Head of caudate nucleus (tissue), 42 donors: Measurements from ENCODE around the gene CLVS2.

ENCODE experiments used
- DNase-seq, 42 donors: peaks; one replicate each; pipeline versions ENCODE4 v3.0.0 to v3.0.0-alpha.2; 2020 to 2021; ENCODE audit warnings: mixed read lengths in 7 of 42
- intact Hi-C: fragments of 100-400 bp; cut with DNase I; formaldehyde crosslinking; loops from one replicate; pipeline ENCODE4 v1.15.0; 2022

The CLVS2 gene

DNA sequence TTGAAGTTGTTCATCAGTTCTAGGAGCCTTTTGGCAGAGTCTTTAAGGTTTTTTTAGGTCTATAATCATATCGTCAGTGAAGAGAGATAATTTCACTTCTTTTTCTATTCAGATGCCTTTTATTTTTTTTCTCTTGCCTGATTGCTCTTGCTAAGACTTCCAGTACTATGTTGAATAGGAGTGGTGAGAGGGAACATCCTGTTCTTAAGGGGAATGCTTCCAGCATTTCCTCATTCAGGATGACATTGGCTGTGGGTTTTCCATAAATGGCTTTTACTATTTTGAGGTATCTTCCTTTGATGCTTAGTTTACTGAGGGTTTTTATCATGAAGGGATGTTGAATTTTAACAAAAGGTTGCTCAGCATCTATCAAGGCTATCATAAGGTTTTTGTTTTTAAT lies 109.5 kb downstream of the CLVS2 start:
- intact Hi-C loops: no loop called here
- no peak for DNase-seq

DNA sequence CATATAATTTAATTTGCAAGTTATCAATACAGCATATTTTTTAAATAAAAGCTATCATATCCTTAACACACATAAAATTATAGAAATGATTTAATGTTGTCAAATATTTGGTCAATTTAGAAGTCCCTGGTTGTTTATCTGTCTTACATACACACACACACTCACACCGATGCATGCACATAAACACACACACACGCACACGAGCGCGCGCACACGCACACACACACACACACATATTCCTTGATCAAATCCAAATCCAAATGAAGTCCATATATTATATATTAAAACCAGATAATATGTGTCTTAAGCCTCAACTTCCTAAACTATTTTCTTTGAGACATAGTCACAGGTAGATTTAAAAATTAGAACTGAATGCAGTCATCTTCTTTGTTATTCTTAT lies 120.3 kb downstream of the CLVS2 start:
- intact Hi-C loops: no loop called here
- DNase-seq: no peak

DNA sequence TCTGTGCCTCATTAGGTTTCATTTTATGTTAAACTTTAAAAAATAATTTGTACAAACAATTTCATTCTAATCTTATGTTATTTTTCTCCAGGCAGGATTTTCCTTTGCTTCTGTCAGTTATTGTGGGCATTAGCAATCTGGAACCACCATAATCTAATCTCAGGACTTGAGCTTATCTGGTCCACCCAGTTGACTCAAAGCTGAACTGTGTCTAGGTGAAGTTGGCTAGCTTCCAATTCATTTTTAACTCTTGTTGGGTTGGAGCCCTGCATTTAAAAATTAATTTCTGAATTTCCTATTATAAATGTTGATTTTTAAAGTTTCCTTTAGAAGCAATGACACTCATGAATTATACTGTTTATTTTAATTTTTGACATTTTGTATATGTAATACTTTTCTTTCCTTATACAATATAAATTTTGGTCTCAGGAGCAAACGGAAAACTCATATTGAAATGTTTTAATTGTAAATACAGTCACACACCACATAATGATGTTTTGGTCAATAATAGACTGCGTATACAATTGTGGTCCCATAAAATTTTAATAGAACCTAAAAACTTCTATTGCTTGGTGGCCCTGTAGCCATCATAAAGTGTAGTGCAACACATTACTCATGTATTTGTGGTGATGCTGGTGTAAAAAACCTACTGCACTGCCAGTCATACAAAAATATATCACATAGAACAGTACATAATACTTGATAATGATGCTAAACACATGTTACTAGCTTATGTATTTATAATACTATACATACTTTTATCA lies 121.3 kb downstream of the CLVS2 start:
- intact Hi-C loops: no loop called here
- no peak for DNase-seq

DNA sequence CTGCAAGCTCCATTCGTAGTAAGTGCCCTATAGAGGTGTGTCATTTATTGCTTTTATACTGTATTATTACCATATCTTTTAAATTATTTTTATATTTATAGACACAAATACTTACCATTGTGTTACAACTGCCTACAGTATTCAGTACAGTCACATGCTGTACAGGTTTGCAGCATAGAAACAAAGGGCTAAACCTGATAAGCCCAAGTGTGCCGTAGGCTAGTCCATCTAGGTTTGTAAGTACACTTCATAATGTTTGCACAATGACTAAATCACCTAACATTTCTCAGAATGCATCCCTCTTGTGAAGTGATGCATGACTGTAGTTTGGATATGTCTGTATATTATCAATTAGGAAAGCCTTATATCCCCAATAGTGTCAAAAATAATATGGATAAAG lies 122.8 kb downstream of the CLVS2 start:
- intact Hi-C loops: no loop called here
- no peak for DNase-seq
